ENCODE measurements around the gene ANGPTL7. TPM values are rescaled to one million over a fixed set of nuclear protein-coding genes. Genes with fewer than 3 reads are reported as not detected.

The ANGPTL7 gene
- total RNA-seq = not detected

- TF ChIP-seq CTCF (IDR thresholded peaks at IDR 0.05) = no peak
- Mint-ChIP-seq H3K4me1 (ENCODE audit: low read depth) (no peaks in the 10 kb centered on the region), H3K27me3 (no peaks in the 10 kb centered on the region), H3K27ac (no peak within 1 kb of the TSS), H3K9me3 (no peaks in the 10 kb centered on the region), H3K36me3 (ENCODE audit: low read depth) (peaks cover 10% of the 10 kb centered on the region), H3K4me3 (no peak within 1 kb of the TSS)
- ChIA-PET POLR2A (no interaction called here), CTCF (interaction anchor here (1.4 to 3.2 kb wide), 2 partner anchors 53 to 151 kb away, joined by 3 to 12 read pairs; no protein-coding TSS in a partner anchor)
- DNase-seq = no peak
- intact Hi-C loops (cut with micrococcal nuclease) = no loop called here
- no peak for ATAC-seq
These were observed at the start of gene ANGPTL7 for GRCh38 chr1:11188858-11189451. TSS of gene ANGPTL7 (plus strand) at chr1:11189355. CDS start at chr1:11189580, 225 bp downstream.

GRCh38 chr1:11142618-11143391 is 46.4 kb upstream of the ANGPTL7 start:
- intact Hi-C loops (cut with micrococcal nuclease) = no loop called here
- POLR2A ChIA-PET = interaction anchor here (0.6 kb wide), 1 partner anchor 91 kb away, joined by 3 read pairs; no protein-coding TSS in a partner anchor
- ATAC-seq (no peak), DNase-seq (no peak)
- H3K4me1 Mint-ChIP-seq (ENCODE audit: low read depth) = peaks cover 26% of the 10 kb centered on the region
- no peaks in the 10 kb centered on the region for H3K9me3 Mint-ChIP-seq
- CTCF ChIA-PET = no interaction called here
- no peak for TF ChIP-seq CTCF (IDR thresholded peaks at IDR 0.05)
- H3K36me3 Mint-ChIP-seq (ENCODE audit: low read depth) = peaks cover 32% of the 10 kb centered on the region
- no peak overlapping the region for H3K4me3 Mint-ChIP-seq
- H3K27me3 Mint-ChIP-seq = no peaks in the 10 kb centered on the region
- H3K27ac Mint-ChIP-seq = peak overlapping the region; percentile 86

GRCh38 chr1:11143401-11143800 is 45.8 kb upstream of the ANGPTL7 start:
- TF ChIP-seq CTCF (IDR thresholded peaks at IDR 0.05) = no peak
- peak overlapping the region; percentile 86 for H3K27ac Mint-ChIP-seq
- peaks cover 26% of the 10 kb centered on the region for H3K4me1 Mint-ChIP-seq (ENCODE audit: low read depth)
- ATAC-seq = no peak
- DNase-seq = no peak
- no peak overlapping the region for H3K4me3 Mint-ChIP-seq
- intact Hi-C loops (cut with micrococcal nuclease) = no loop called here
- H3K27me3 Mint-ChIP-seq = no peaks in the 10 kb centered on the region
- POLR2A ChIA-PET = no interaction called here
- peaks cover 31% of the 10 kb centered on the region for H3K36me3 Mint-ChIP-seq (ENCODE audit: low read depth)
- CTCF ChIA-PET = interaction anchor here (1.3 kb wide), 1 partner anchor 106 kb away, joined by 6 read pairs; no protein-coding TSS in a partner anchor
- no peaks in the 10 kb centered on the region for H3K9me3 Mint-ChIP-seq

GRCh38 chr1:11143907-11144306 is 45.2 kb upstream of the ANGPTL7 start:
- H3K9me3 Mint-ChIP-seq = no peaks in the 10 kb centered on the region
- intact Hi-C loops (cut with micrococcal nuclease) = no loop called here
- no peak overlapping the region for H3K4me3 Mint-ChIP-seq
- DNase-seq (peak; percentile 24), ATAC-seq (peak; percentile 77)
- no peak for TF ChIP-seq CTCF (IDR thresholded peaks at IDR 0.05)
- H3K36me3 Mint-ChIP-seq (ENCODE audit: low read depth) = peaks cover 27% of the 10 kb centered on the region
- CTCF ChIA-PET = interaction anchor here (1.1 to 1.3 kb wide), 2 partner anchors 106 to 112 kb away, joined by 3 to 6 read pairs; no protein-coding TSS in a partner anchor
- POLR2A ChIA-PET = no interaction called here
- peaks cover 26% of the 10 kb centered on the region for H3K4me1 Mint-ChIP-seq (ENCODE audit: low read depth)
- no peaks in the 10 kb centered on the region for H3K27me3 Mint-ChIP-seq
- H3K27ac Mint-ChIP-seq = peak overlapping the region; percentile 86

Data from activated CD8-positive, alpha-beta T cell treated with anti-CD3 and anti-CD28 coated beads for 36 hours (primary cell).